Measurements from ENCODE around the gene DYNLT2. TPM values are rescaled to one million over a fixed set of nuclear protein-coding genes. Genes with fewer than 3 reads are reported as not detected.

DYNLT2 gene, protein sequence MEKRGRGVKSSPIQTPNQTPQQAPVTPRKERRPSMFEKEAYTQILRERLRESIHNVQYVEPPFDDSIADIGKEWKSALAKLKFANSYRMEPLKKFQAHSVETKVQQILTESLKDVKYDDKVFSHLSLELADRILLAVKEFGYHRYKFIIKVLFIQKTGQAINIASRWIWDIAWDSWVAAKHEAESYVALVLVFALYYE
- total RNA-seq = 0.68 and 0.71 TPM in 2 replicates

DNA sequence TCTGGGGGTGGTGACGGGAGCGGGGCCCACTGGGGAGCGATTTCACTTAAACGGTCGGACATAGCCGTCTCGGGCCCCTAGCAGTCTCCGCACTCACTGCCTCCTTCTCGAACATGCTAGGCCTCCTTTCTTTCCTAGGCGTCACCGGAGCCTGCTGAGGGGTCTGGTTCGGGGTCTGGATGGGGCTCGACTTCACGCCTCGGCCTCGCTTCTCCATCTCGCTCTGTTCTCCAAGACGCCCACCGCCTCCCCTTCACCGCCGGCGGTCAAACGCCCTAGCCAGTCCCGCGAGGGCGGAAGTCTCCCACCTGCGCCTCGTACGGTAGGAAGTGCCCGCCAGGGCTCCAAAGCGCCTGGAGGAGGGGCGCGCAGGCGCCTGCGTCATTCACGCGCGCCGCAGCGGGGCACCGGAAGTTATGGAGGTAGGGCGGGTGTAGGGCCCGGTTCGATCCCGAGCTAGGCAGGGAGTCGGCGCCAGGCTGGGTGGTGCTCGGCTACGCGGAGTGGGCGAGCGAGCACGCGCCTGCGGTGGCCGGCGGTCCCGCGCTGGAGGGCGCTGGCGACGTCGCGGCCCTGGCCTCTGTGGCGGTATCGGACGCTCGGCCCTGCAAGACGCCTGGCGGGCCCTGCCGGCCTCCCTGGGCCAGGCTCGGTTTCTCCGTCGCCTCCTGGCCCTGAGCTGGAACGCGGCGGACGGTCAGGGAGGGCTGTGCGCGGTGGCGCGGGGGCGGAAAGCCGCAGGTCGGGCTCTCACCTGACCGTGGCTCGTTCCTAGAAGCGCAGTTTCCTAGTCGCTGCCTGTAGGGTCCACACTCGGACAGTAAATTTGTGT is at the start of gene DYNLT2, which contains the start of gene ERMARD:
DYNLT2 (minus strand) TSS at position 331 of the 832 bp plus-strand sequence; CDS start at position 217, 114 bp downstream.
ERMARD (plus strand) TSS at position 381 of the 832 bp plus-strand sequence; CDS start at position 417, 36 bp downstream.

GRCh38 chr6:169724494-169725124 is 26.8 kb downstream of the DYNLT2 start, which contains the start of gene PHF10:
Gene PHF10, minus strand, starts transcription at chr6:169724500. Its CDS starts 569 bp downstream, at chr6:169723931.

DNA sequence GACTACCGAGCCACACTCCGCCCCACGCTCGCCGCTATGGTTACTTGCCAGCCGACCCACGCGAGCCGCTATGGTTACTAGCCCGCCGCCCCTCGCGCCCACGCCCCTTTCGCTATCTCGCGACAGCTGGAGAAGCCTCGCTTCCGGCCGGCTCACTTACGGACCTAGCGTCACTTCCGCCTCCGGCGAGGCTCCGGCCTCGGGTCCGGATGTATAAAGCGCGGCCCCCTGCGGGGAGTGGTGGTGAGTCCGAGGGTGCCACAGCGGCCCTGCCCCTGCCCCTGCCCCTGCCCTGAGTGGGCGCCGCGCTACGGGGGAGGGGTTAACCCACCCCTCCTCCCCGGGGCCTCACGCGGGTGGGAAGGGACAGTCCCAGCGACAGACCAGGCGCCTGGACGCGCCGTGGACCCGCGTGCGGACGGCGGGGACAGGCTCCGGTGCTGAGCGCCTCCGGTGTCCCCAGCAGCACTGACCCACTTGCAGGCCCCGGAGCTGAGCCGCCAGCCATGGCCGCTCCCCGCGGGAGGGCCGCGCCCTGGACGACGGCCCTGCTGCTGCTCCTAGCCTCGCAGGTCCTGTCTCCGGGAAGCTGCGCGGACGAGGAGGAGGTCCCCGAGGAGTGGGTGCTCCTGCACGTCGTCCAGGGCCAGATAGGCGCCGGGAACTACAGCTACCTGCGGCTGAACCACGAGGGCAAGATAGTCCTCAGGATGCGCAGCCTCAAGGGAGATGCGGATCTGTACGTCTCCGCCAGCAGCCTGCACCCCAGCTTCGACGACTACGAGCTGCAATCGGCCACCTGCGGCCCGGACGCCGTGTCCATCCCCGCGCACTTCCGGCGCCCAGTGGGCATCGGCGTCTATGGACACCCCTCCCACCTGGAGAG is 49.2 kb downstream of the DYNLT2 start, which contains the start of the genes C6orf120 and WDR27:
C6orf120 (plus strand) TSS at position 173 of the 886 bp plus-strand sequence; CDS start at position 507, 334 bp downstream.
WDR27 (minus strand) TSS at position 76 of the 886 bp plus-strand sequence. CDS start 13,024 bp downstream, outside the sequence.

Other genes with a start within 250 kb of the DYNLT2 start
- gene WDR27, start 49.5 kb downstream of the DYNLT2 start, total RNA-seq = 14.4 and 31.0 TPM in 2 replicates
- gene C6orf120, start 49.4 kb downstream of the DYNLT2 start, total RNA-seq = 27.7 and 31.3 TPM in 2 replicates
- 9.9 and 22.4 TPM in 2 replicates for gene PHF10, start 27.1 kb downstream of the DYNLT2 start, total RNA-seq
- 26.0 and 31.2 TPM in 2 replicates for gene ERMARD, start 50 bp upstream of the DYNLT2 start, total RNA-seq